PFSK-1 (cell line): ENCODE data around the gene TSKS.

Experiments
- FOXP2 ChIP-seq: optimal IDR thresholded peaks from 2 replicates; pipeline ENCODE3; 2011; ENCODE audit warnings: borderline replicate concordance, control low read depth, inconsistent platforms; ENCODE audit not compliant: insufficient read depth; ENCODE audit errors: extremely low read length, extremely low read depth
- POLR2AphosphoS5 ChIP-seq: IDR thresholded peaks from 2 replicates; pipeline ENCODE4 v1.6.1; 2012; ENCODE audit warnings: low read depth, mild to moderate bottlenecking, control low read depth, low read length, moderate library complexity
- REST ChIP-seq, 2 experiments: IDR thresholded peaks; 2 replicates each; pipeline versions ENCODE4 v1.6.1 to v1.8.0; 2011 to 2012; ENCODE audit warnings: low read depth in 2 of 2, low read length in 2 of 2, control low read depth in 1 of 2, inconsistent platforms in 1 of 2, mild to moderate bottlenecking in 1 of 2, moderate library complexity in 1 of 2; ENCODE audit not compliant: insufficient read depth in 1 of 2
- SIN3A ChIP-seq: IDR thresholded peaks from 2 replicates; pipeline ENCODE4 v1.6.1; 2012; ENCODE audit warnings: mild to moderate bottlenecking, low read length, moderate library complexity, borderline replicate concordance; ENCODE audit not compliant: insufficient read depth
- TAF1 ChIP-seq: IDR thresholded peaks from 2 replicates; pipeline ENCODE4 v1.6.1; 2012; ENCODE audit warnings: low read length, control low read depth, borderline replicate concordance; ENCODE audit not compliant: insufficient read depth

TSKS gene

GRCh38 chr19:49692147-49692506, 71.0 kb downstream of the TSKS start:
- TF ChIP-seq TAF1 (no peak), SIN3A (no peak), FOXP2 (no peak), REST (IDR thresholded peaks at IDR 0.05; ENCODE audit: insufficient read depth in 1 of 2, low read depth in 2 of 2, low read length in 2 of 2) (no peak)

- TF ChIP-seq REST (IDR thresholded peaks at IDR 0.05; ENCODE audit: insufficient read depth in 1 of 2, low read depth in 2 of 2, low read length in 2 of 2), result no peak
- no peak for TF ChIP-seq SIN3A
- no peak for TF ChIP-seq POLR2AphosphoS5
- TF ChIP-seq FOXP2, result no peak
- no peak for TF ChIP-seq TAF1
These were observed 71.6 kb downstream of the TSKS start for GRCh38 chr19:49691243-49692146.

- TF ChIP-seq TAF1 (no peak), POLR2AphosphoS5 (no peak), REST (IDR thresholded peaks at IDR 0.05; ENCODE audit: insufficient read depth in 1 of 2, low read depth in 2 of 2, low read length in 2 of 2) (no peak), SIN3A (no peak)
These were observed 72.4 kb downstream of the TSKS start, which contains the start of gene CPT1C for GRCh38 chr19:49690656-49691242. CPT1C (plus strand) TSS chr19:49691116; CDS start chr19:49692253, 1,137 bp downstream.

GRCh38 chr19:49690079-49690655, 72.9 kb downstream of the TSKS start:
- TF ChIP-seq TAF1 (no peak), FOXP2 (no peak), REST (IDR thresholded peaks at IDR 0.05; ENCODE audit: insufficient read depth in 1 of 2, low read depth in 2 of 2, low read length in 2 of 2) (no peak), POLR2AphosphoS5 (no peak), SIN3A (no peak)
